B cell (primary cell): ENCODE measurements around the gene C11orf54.

Experiments used
- CTCF ChIP-seq: fragments of 200-600 bp; IDR thresholded peaks from one replicate; pipeline ENCODE4 v1.8.0; 2022; ENCODE audit warnings: antibody characterized with exemption, mild to moderate bottlenecking
- EZH2 ChIP-seq: IDR thresholded peaks from 2 replicates; pipeline ENCODE4 v1.6.1; 2012; ENCODE audit warnings: borderline replicate concordance, low read depth, mild to moderate bottlenecking, moderate library complexity, low read length; ENCODE audit not compliant: insufficient read depth, poor library complexity, severe bottlenecking

GRCh38 chr11:93784935-93785360 lies 43.5 kb downstream of the C11orf54 start:
- TF ChIP-seq CTCF (peak; percentile 5), EZH2 (no peak)
